Osteoblast (primary cell): ENCODE measurements around the gene SLC23A3. TPM values are rescaled to one million over a fixed set of nuclear protein-coding genes. Genes with fewer than 3 reads are reported as not detected.

Experiments used
- DNase-seq: peaks from one replicate; pipeline ENCODE4 v3.0.0; 2011; ENCODE audit warnings: low spot score, mixed read lengths; ENCODE audit not compliant: insufficient read length; ENCODE audit errors: missing footprints
- H2AFZ ChIP-seq: 2 replicates; pipeline ENCODE4 v1.6.0; 2011; ENCODE audit warnings: mild to moderate bottlenecking, low read length
- H3K27ac ChIP-seq: 2 replicates; pipeline ENCODE4 v1.5.1; 2011; ENCODE audit warnings: mild to moderate bottlenecking, low read depth, low read length, moderate library complexity
- H3K27me3 ChIP-seq: 2 replicates; pipeline ENCODE4 v1.6.0; 2012; ENCODE audit warnings: mild to moderate bottlenecking, control low read depth, inconsistent platforms, low read length, moderate library complexity; ENCODE audit not compliant: insufficient read depth
- H3K36me3 ChIP-seq: 2 replicates; pipeline ENCODE4 v1.5.1; 2011; ENCODE audit warnings: mild to moderate bottlenecking, low read length, control low read depth, moderate library complexity; ENCODE audit not compliant: insufficient read depth
- H3K4me1 ChIP-seq: 2 replicates; pipeline ENCODE4 v1.5.1; 2011; ENCODE audit warnings: mild to moderate bottlenecking, low read length, control low read depth, moderate library complexity; ENCODE audit not compliant: insufficient read depth
- H3K4me2 ChIP-seq: 2 replicates; pipeline ENCODE4 v1.6.0; 2011; ENCODE audit warnings: mild to moderate bottlenecking, low read length; ENCODE audit not compliant: insufficient read depth
- H3K4me3 ChIP-seq: fragments of 200-600 bp; sonication (generic); 3 replicates; pipeline ENCODE4 v1.5.1; 2012; ENCODE audit warnings: mild to moderate bottlenecking, low read length, inconsistent platforms; ENCODE audit not compliant: insufficient read depth
- H3K79me2 ChIP-seq: 2 replicates; pipeline ENCODE4 v1.6.0; 2012; ENCODE audit warnings: mild to moderate bottlenecking, low read length, control low read depth, inconsistent platforms; ENCODE audit not compliant: insufficient read depth
- H3K9me3 ChIP-seq: 2 replicates; pipeline ENCODE4 v1.5.1; 2011; ENCODE audit warnings: low read depth, low read length, control low read depth
- H4K20me1 ChIP-seq: 2 replicates; pipeline ENCODE4 v1.6.0; 2012; ENCODE audit warnings: mild to moderate bottlenecking, low read length, control low read depth; ENCODE audit not compliant: insufficient read depth
- CTCF ChIP-seq: IDR thresholded peaks from 2 replicates; pipeline ENCODE4 v1.5.1; 2011; ENCODE audit warnings: mild to moderate bottlenecking, low read depth, low read length, moderate library complexity; ENCODE audit errors: extremely low read depth
- total RNA-seq: library from RNA; depleted of rRNA; stranded (reverse); fragments of >200 nt; gene quantifications from 2 replicates; pipeline ENCODE4 v1.2.3, GENCODE V29; 2012

Gene SLC23A3
- total RNA-seq, 1 donor, result 1.4 TPM

GRCh38 chr2:219209236-219210195 is 39.7 kb upstream of the SLC23A3 start:
- Histone ChIP-seq H2AFZ (no peak overlapping the region), H3K9me3 (no peaks in the 10 kb centered on the region), H3K79me2 (peaks cover 3% of the 10 kb centered on the region), H3K27me3 (no peaks in the 10 kb centered on the region), H3K27ac (no peak overlapping the region), H3K36me3 (peaks cover 51% of the 10 kb centered on the region), H3K4me2 (no peak overlapping the region), H3K4me3 (no peak overlapping the region), H4K20me1 (no peaks in the 10 kb centered on the region), H3K4me1 (peaks cover 18% of the 10 kb centered on the region)
- no peak for TF ChIP-seq CTCF
- peak; percentile 36 for DNase-seq

- DNase-seq, result peak; percentile 93
- Histone ChIP-seq H3K4me2 (peak overlapping the region; percentile 100), H4K20me1 (no peaks in the 10 kb centered on the region), H3K27ac (peak overlapping the region; percentile 36), H3K27me3 (no peaks in the 10 kb centered on the region), H3K36me3 (peaks cover 41% of the 10 kb centered on the region), H3K4me3 (peak overlapping the region; percentile 80), H2AFZ (no peak overlapping the region), H3K4me1 (peaks cover 18% of the 10 kb centered on the region), H3K79me2 (peaks cover 3% of the 10 kb centered on the region), H3K9me3 (no peaks in the 10 kb centered on the region)
- TF ChIP-seq CTCF, result no peak
Observed at GRCh38 chr2:219207884-219208740, 38.3 kb upstream of the SLC23A3 start.

GRCh38 chr2:219207134-219207883 is 37.5 kb upstream of the SLC23A3 start:
- Histone ChIP-seq H3K9me3 (no peaks in the 10 kb centered on the region), H3K36me3 (peaks cover 35% of the 10 kb centered on the region), H3K4me2 (peak overlapping the region; percentile 100), H3K27me3 (no peaks in the 10 kb centered on the region), H3K27ac (peak overlapping the region; percentile 37), H2AFZ (peak overlapping the region; percentile 7), H3K79me2 (peaks cover 3% of the 10 kb centered on the region), H3K4me1 (peaks cover 18% of the 10 kb centered on the region), H4K20me1 (no peaks in the 10 kb centered on the region), H3K4me3 (peak overlapping the region; percentile 80)
- TF ChIP-seq CTCF, result no peak
- peak; percentile 58 for DNase-seq
